OCI-LY3 (cell line): ENCODE measurements around the gene ANKRD10.

Experiments used
- H2AFZ ChIP-seq: fragments of 200-600, 300-600 bp; shearing (Covaris generic); 2 replicates; pipeline ENCODE4 v1.6.0; 2014; ENCODE audit warnings: antibody characterized with exemption, low read depth, low read length
- H3K27ac ChIP-seq: fragments of 200-600, 300-600 bp; sonication (generic); 2 replicates; pipeline ENCODE4 v1.5.1; 2014; ENCODE audit warnings: mild to moderate bottlenecking, low read length, moderate library complexity, mixed read lengths
- H3K27me3 ChIP-seq: fragments of 200-600, 300-600 bp; sonication (generic); 2 replicates; pipeline ENCODE4 v1.6.1; 2014; ENCODE audit warnings: low read depth, low read length, mixed read lengths
- H3K36me3 ChIP-seq: fragments of 200-600, 300-600 bp; sonication (generic); replicated peaks from 2 replicates; pipeline ENCODE3; 2014; ENCODE audit warnings: low read depth, low read length, mixed read lengths
- H3K4me1 ChIP-seq: fragments of 300-600, 200-600 bp; sonication (generic); 2 replicates; pipeline ENCODE4 v1.6.1; 2014; ENCODE audit warnings: low read length, mixed read lengths
- H3K4me2 ChIP-seq: fragments of 200-600, 300-600 bp; sonication (generic); 2 replicates; pipeline ENCODE4 v1.6.1; 2014; ENCODE audit warnings: low read length, mixed read lengths
- H3K4me3 ChIP-seq: fragments of 300-600, 200-600 bp; sonication (generic); 2 replicates; pipeline ENCODE4 v1.5.1; 2014; ENCODE audit warnings: antibody characterized with exemption, mild to moderate bottlenecking, low read length, moderate library complexity
- H3K79me2 ChIP-seq: fragments of 300-600, 200-600 bp; shearing (Covaris generic); 2 replicates; pipeline ENCODE4 v1.6.1; 2014; ENCODE audit warnings: mild to moderate bottlenecking, low read length, mixed read lengths
- H3K9ac ChIP-seq: fragments of 300-600, 200-600 bp; shearing (Covaris generic); 2 replicates; pipeline ENCODE4 v1.6.0; 2014; ENCODE audit warnings: mild to moderate bottlenecking, low read length, moderate library complexity
- H3K9me3 ChIP-seq: fragments of 200-600, 300-600 bp; shearing (Covaris generic); 2 replicates; pipeline ENCODE4 v1.6.1; 2014; ENCODE audit warnings: low read length, mixed read lengths; ENCODE audit not compliant: insufficient read depth
- H4K20me1 ChIP-seq: fragments of 200-600, 300-600 bp; sonication (generic); 2 replicates; pipeline ENCODE4 v1.6.1; 2016; ENCODE audit warnings: low read length, mixed read lengths; ENCODE audit not compliant: insufficient read depth
- CTCF ChIP-seq: fragments of 200-600, 300-600 bp; sonication (generic); IDR thresholded peaks from 2 replicates; pipeline ENCODE4 v1.5.1; 2014; ENCODE audit warnings: antibody characterized with exemption, low read length, low read depth
- EZH2phosphoT487 ChIP-seq: fragments of 200-600 bp; shearing (Covaris generic); IDR thresholded peaks from 2 replicates; pipeline ENCODE4 v1.6.1; 2018; ENCODE audit warnings: antibody characterized with exemption, mixed run types, low read depth

The ANKRD10 gene

GRCh38 chr13:110887597-110888333, 27.1 kb downstream of the ANKRD10 start:
- Histone ChIP-seq H3K36me3 (peaks cover 10% of the 10 kb centered on the region), H3K27me3 (no peaks in the 10 kb centered on the region), H3K9me3 (no peaks in the 10 kb centered on the region), H3K79me2 (no peaks in the 10 kb centered on the region), H4K20me1 (peaks cover 3% of the 10 kb centered on the region; the same call in 1 of the 2 replicates), H3K27ac (no peak overlapping the region), H3K4me2 (no peak overlapping the region), H3K4me3 (no peak overlapping the region), H3K4me1 (0 out of 2 replicates have a peak, but pooled peaks cover 4% of the 10 kb centered on the region), H3K9ac (no peak overlapping the region), H2AFZ (no peak overlapping the region)
- no peak for TF ChIP-seq EZH2phosphoT487
- TF ChIP-seq CTCF: no peak

GRCh38 chr13:110886870-110887596, 27.8 kb downstream of the ANKRD10 start:
- Histone ChIP-seq H3K36me3 (peaks cover 6% of the 10 kb centered on the region), H3K9ac (no peak overlapping the region), H2AFZ (no peak overlapping the region), H3K27me3 (no peaks in the 10 kb centered on the region), H3K4me2 (no peak overlapping the region), H3K4me3 (no peak overlapping the region), H3K79me2 (no peaks in the 10 kb centered on the region), H3K27ac (no peak overlapping the region), H4K20me1 (peaks cover 3% of the 10 kb centered on the region; the same call in 1 of the 2 replicates), H3K4me1 (0 out of 2 replicates have a peak, but pooled peaks cover 4% of the 10 kb centered on the region), H3K9me3 (no peaks in the 10 kb centered on the region)
- TF ChIP-seq CTCF (no peak), EZH2phosphoT487 (no peak)

GRCh38 chr13:110885966-110886869, 28.7 kb downstream of the ANKRD10 start:
- H2AFZ ChIP-seq: no peak overlapping the region
- H4K20me1 ChIP-seq: peaks cover 3% of the 10 kb centered on the region; the same call in 1 of the 2 replicates
- no peaks in the 10 kb centered on the region for H3K27me3 ChIP-seq
- no peak overlapping the region for H3K4me3 ChIP-seq
- H3K36me3 ChIP-seq: peaks cover 6% of the 10 kb centered on the region
- 0 out of 2 replicates have a peak, but pooled peaks cover 4% of the 10 kb centered on the region for H3K4me1 ChIP-seq
- no peaks in the 10 kb centered on the region for H3K9me3 ChIP-seq
- no peak overlapping the region for H3K9ac ChIP-seq
- no peak for TF ChIP-seq EZH2phosphoT487
- no peak for TF ChIP-seq CTCF
- H3K4me2 ChIP-seq: no peak overlapping the region
- no peak overlapping the region for H3K27ac ChIP-seq
- no peaks in the 10 kb centered on the region for H3K79me2 ChIP-seq
